ENCODE results near the gene PIP. TPM values are rescaled to one million over a fixed set of nuclear protein-coding genes. Genes with fewer than 3 reads are reported as not detected.
"Not testable (repeated sequence)": the region's sequence is repeated elsewhere in the genome, so short reads cannot be mapped to it uniquely, and the experiment has no call there.

PIP gene, protein sequence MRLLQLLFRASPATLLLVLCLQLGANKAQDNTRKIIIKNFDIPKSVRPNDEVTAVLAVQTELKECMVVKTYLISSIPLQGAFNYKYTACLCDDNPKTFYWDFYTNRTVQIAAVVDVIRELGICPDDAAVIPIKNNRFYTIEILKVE
- total RNA-seq: not detected in 2 replicates

- no peak for DNase-seq (ENCODE audit: low read depth, low spot score)
Observed at GRCh38 chr7:143131781-143132180, at the start of gene PIP. TSS of gene PIP (plus strand) at chr7:143132077. CDS start at chr7:143132117, 40 bp downstream.

- DNase-seq (ENCODE audit: low read depth, low spot score): no peak
Observed at GRCh38 chr7:143085109-143085508, 46.8 kb upstream of the PIP start.

- not testable (repeated sequence) for DNase-seq (ENCODE audit: low read depth, low spot score)
Observed at GRCh38 chr7:143085610-143086009, 46.3 kb upstream of the PIP start.

GRCh38 chr7:143088549-143089231, 43.2 kb upstream of the PIP start:
- not testable (repeated sequence) for DNase-seq (ENCODE audit: low read depth, low spot score)

DNA sequence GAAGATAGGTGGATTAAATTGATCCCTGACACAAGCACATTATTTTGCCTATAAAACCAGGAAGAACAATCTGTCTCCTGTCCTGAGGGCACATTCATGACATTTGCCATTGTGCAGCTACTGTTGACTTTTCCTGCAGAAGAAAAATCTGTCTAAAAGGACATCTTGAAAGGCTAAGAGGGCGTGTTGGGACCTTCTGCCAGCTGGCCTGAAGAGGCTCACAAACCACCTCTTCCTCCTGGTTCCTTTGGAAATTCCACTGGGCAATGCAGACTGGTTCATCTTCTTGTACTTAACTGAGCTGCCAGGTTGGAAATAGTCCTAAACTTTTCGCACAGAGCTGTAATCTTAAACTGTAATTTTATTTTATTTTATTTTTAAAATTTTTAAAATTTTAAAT, 35.7 kb upstream of the PIP start:
- DNase-seq (ENCODE audit: low read depth, low spot score): no peak

DNA sequence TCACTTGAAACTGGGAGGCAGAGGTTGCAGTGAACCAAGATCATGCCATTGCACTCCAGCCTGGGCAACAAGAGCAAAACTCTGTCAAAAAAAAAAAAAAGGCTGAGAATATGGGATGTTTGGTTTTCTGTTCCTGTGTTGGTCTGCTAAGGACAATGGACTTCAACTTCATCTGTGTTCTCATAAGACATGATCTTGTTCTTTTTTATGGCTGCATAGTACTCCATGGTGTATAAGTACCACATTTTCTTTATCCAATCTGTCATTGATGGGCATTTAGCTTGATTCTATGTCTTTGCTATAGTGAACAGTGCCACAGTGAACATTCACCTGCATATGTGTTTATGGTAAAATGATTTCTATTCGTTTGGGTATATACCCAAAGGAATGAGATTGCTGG, 32.3 kb upstream of the PIP start:
- not testable (repeated sequence) for DNase-seq (ENCODE audit: low read depth, low spot score)

- DNase-seq (ENCODE audit: low read depth, low spot score): no peak
Observed at GRCh38 chr7:143104759-143105158, 27.1 kb upstream of the PIP start.

GRCh38 chr7:143108019-143108418, 23.9 kb upstream of the PIP start:
- not testable (repeated sequence) for DNase-seq (ENCODE audit: low read depth, low spot score)

DNA sequence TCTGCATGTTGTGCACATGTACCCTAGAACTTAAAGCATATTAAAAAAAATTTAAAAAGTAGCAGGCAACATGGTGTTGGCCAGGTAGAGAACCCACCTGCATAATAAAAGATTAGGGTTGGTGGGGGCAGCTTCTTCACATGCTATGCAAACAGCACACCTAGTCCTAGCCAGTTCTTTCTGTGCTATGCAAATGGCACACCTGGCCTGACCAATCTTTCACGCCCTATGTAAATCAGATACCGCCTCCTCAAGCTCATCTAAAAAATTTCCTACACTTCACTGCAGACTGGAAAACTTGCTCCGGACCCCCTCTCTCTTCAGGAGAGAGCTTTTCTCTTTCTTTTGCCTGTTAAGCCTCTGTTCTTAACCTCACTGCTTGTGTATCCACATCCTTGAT, 14.5 kb upstream of the PIP start:
- no peak for DNase-seq (ENCODE audit: low read depth, low spot score)

- DNase-seq (ENCODE audit: low read depth, low spot score): no peak
Observed at GRCh38 chr7:143120691-143121405, 11.0 kb upstream of the PIP start.

DNA sequence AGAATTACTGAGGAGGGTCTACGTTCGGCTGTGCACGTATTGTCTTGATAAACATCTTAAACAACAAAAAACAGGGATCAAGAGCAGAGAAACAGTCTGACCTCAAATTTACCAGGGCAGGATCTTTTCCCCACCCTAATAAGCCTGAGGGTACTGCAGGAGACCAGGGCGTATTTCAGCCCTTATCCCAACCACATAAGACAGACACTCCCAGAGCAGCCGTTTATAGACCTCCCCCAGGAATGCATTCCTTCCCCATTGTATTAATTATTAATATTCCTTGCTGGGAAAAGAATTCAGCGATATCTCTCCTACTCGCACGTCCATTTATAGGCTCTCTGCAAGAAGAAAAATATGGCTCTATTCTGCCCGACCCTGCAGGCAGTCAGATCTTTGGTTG, 8.6 kb upstream of the PIP start:
- DNase-seq (ENCODE audit: low read depth, low spot score): not testable (repeated sequence)

DNA sequence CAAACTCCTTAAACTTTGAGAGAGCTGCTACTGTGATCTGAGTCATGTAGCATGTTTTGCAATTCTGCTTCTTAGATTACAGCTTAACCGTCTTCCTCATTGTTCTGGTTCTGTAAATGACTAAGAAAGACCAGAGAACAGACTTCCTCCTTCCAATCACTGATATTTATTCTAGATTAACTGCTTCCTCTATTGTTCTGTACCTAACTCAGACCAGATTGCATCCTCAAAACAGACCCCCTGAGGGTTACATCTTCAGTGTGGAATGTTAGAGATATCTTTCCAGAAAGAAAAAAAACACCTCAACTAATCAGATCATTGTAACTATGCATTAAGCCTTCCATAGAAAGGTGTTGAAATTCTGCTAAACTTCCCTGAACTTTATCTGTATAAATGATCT, 5.7 kb upstream of the PIP start:
- no peak for DNase-seq (ENCODE audit: low read depth, low spot score)

DNA sequence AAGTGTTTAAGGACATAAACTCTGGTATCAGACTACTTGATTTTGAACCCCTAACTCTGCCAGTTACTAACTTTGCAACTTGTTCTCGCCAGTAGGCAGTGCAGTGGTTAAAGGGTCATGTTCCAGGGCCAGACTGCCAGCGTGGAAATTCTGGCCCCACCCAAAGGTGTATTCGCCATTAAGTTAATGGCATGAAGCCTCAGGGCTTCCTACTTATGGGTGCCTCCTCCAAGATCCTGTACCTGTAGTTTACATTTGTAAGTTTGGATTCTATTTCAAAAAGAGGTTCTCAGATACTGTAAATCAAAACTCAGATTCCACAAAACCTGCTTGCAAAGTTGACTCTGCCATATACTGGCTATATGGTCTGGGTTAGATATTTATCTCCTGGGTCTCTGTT, 2.8 kb upstream of the PIP start:
- DNase-seq (ENCODE audit: low read depth, low spot score): no peak

DNA sequence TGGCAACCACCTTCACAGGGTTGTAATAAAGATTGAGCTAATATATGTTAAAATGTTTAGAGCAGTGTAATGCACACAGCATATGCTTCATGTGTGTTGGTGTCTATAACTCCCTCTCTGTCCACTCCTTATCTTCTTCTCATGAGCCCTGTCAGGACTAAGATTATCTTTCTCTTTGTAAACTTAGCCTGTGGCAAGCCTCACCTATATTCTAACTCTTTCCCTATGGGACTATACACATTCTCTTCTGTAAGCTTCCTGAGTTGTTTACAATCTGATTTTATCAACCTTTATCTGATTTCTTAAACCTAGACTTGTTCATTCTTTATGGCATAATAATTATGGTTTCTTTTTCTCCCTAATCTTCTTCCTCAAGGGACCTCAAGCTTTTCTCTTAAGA, 2.4 kb upstream of the PIP start:
- no peak for DNase-seq (ENCODE audit: low read depth, low spot score)

GRCh38 chr7:143130541-143130940, 1.3 kb upstream of the PIP start:
- DNase-seq (ENCODE audit: low read depth, low spot score): no peak

DNA sequence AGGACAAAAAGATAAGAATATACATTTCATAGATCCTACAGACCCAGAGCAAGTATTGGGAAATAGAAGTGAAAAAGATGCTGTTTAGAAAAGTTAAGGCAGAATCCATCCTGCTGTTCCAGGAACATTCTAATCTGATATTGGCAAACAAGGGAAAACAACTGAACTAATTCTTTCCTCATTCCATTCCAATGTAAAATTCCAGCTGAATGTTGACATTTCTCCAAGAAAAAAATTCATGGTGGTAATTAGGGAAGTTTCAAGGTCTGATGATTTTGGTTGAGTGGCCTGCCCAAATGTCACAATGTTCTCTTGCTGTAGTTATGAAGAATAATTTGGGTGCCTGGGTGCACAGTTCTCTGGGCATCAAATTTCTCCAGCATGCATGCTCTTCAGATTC, 15.2 kb downstream of the PIP start:
- DNase-seq (ENCODE audit: low read depth, low spot score): no peak

GRCh38 chr7:143148050-143148449, 16.2 kb downstream of the PIP start:
- DNase-seq (ENCODE audit: low read depth, low spot score): no peak

GRCh38 chr7:143148651-143149050, 16.8 kb downstream of the PIP start:
- DNase-seq (ENCODE audit: low read depth, low spot score): no peak

GRCh38 chr7:143150696-143151095, 18.8 kb downstream of the PIP start:
- DNase-seq (ENCODE audit: low read depth, low spot score): not testable (repeated sequence)

GRCh38 chr7:143158617-143159016, 26.7 kb downstream of the PIP start:
- DNase-seq (ENCODE audit: low read depth, low spot score): not testable (repeated sequence)

- no peak for DNase-seq (ENCODE audit: low read depth, low spot score)
Observed at GRCh38 chr7:143171697-143172096, 39.8 kb downstream of the PIP start.

DNA sequence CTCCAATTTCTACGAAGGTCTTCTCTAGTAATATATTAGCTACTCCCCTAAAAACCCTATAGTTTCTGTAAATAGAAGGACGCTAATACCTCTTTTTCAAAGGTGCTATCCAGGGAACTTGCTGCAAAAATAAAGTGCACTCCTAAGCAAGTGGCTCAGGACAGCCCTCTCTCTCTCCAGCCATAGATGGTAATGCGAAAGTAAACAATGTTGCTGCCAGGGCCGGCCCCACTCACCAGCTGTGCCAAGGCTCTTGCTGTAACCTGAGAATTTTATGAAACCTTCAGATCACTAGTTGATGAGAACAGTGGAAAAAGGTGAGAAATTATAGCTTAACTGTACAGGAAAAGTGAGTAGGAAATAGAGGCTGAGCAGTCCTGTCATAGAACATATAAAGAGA, 40.5 kb downstream of the PIP start:
- no peak for DNase-seq (ENCODE audit: low read depth, low spot score)

GRCh38 chr7:143176128-143176527, 44.3 kb downstream of the PIP start:
- no peak for DNase-seq (ENCODE audit: low read depth, low spot score)
